PC-9 (cell line): ENCODE measurements around the gene MAU2.

Experiments
- CTCF ChIP-seq: fragments of 200-600 bp; sonication (generic); conservative IDR thresholded peaks from 2 replicates; pipeline ENCODE4 v1.6.1; 2017; ENCODE audit warnings: mixed run types, antibody characterized with exemption, mild to moderate bottlenecking, moderate library complexity
- EZH2 ChIP-seq: fragments of 200-600 bp; sonication (generic); IDR thresholded peaks from 2 replicates; pipeline ENCODE4 v1.8.0; 2017; ENCODE audit warnings: antibody characterized with exemption, low read depth

GRCh38 chr19:19356500-19356899, 35.9 kb downstream of the MAU2 start:
- TF ChIP-seq CTCF = no peak
- no peak for TF ChIP-seq EZH2
